ENCODE results near the gene SLC6A20.

DNA sequence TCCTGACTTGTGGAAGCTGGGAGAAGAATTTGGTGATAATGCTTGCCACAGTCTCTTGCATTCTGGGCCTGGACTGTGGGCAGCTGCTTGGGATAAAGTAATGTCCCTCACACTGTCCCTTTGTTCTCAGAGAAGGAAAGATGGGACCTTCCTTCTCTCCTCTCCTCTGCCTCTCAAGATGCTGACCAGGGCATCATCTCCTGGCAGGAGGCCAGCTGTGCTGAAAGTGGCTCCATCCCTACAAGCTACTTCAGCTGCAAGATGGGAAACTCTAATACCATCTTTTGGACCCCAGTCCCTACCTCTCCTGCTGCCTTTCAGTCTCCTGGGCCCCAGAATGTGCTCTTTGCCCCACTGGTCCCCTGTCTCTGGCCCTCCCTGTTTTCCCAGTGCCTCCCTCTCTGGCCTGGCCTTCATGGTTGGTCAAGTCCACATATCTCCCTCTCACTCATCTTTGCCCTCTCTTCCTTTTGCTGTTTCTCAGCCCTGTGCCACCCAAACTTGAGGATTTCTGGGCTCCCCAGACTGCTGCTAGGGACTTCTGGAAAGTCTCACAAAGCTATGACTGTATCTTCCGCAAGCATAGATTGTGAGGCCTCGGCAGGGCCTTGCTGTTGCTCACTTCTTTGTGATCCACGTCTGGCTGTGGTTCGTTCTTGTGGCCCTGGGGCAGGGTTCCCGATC lies 7.1 kb upstream of the SLC6A20 start:
- TF ChIP-seq, protein P1, sequence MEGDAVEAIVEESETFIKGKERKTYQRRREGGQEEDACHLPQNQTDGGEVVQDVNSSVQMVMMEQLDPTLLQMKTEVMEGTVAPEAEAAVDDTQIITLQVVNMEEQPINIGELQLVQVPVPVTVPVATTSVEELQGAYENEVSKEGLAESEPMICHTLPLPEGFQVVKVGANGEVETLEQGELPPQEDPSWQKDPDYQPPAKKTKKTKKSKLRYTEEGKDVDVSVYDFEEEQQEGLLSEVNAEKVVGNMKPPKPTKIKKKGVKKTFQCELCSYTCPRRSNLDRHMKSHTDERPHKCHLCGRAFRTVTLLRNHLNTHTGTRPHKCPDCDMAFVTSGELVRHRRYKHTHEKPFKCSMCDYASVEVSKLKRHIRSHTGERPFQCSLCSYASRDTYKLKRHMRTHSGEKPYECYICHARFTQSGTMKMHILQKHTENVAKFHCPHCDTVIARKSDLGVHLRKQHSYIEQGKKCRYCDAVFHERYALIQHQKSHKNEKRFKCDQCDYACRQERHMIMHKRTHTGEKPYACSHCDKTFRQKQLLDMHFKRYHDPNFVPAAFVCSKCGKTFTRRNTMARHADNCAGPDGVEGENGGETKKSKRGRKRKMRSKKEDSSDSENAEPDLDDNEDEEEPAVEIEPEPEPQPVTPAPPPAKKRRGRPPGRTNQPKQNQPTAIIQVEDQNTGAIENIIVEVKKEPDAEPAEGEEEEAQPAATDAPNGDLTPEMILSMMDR (IDR thresholded peaks at IDR 0.05), result no peak
- no peak for TF ChIP-seq POLR2A (IDR thresholded peaks at IDR 0.05)
